Fibroblast of the aortic adventitia (primary cell): Measurements from ENCODE around the gene SLC22A12. TPM values are rescaled to one million over a fixed set of nuclear protein-coding genes. Genes with fewer than 3 reads are reported as not detected.

Experiments
- DNase-seq: peaks from one replicate; pipeline ENCODE4 v3.0.0-alpha.2; 2010; ENCODE audit warnings: low read depth
- H3K4me3 ChIP-seq: 2 replicates; pipeline ENCODE4 v1.5.1; 2011; ENCODE audit warnings: low read depth, mild to moderate bottlenecking, control low read depth, low read length, moderate library complexity
- total RNA-seq: library from RNA; depleted of rRNA; stranded (reverse); fragments of >200 nt; gene quantifications from 2 replicates; pipeline ENCODE4 v1.2.3, GENCODE V29; 2012; ENCODE audit warnings: low replicate concordance
- TF ChIP-seq, protein P1 (sequence below): IDR thresholded peaks from 2 replicates; pipeline ENCODE4 v1.5.1; 2011; ENCODE audit warnings: mild to moderate bottlenecking, low read length, control low read depth, inconsistent platforms; ENCODE audit not compliant: insufficient read depth

The SLC22A12 gene
- total RNA-seq = not detected in 2 replicates

DNA sequence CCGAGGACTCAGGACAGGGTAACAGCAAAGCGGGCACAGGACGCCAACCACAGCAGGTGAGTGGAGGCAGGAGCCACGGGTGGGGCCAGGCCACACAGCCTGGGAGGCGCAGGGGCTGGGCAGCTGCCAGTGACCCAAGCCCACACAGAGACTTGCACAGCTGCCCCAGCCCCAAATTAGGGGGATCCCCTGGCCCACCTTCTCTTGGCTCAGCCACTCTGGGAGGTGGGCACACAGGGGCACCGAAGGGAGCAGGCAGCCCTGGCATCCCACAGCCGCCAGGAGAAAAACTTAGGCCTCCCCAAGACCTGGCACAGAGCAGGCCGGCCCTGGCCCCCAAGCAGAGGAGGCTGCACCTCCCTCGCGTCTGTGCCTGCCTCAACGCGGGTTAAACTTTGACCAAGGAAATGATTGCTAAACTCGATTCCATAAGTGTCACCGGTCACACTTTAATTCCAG is at the start of gene SLC22A12:
TSS of gene SLC22A12 (plus strand) at position 458 of the 459 bp plus-strand sequence. CDS start 337 bp downstream, outside the sequence.
- H3K4me3 ChIP-seq = no peak within 1 kb of the TSS
- TF ChIP-seq, protein P1, sequence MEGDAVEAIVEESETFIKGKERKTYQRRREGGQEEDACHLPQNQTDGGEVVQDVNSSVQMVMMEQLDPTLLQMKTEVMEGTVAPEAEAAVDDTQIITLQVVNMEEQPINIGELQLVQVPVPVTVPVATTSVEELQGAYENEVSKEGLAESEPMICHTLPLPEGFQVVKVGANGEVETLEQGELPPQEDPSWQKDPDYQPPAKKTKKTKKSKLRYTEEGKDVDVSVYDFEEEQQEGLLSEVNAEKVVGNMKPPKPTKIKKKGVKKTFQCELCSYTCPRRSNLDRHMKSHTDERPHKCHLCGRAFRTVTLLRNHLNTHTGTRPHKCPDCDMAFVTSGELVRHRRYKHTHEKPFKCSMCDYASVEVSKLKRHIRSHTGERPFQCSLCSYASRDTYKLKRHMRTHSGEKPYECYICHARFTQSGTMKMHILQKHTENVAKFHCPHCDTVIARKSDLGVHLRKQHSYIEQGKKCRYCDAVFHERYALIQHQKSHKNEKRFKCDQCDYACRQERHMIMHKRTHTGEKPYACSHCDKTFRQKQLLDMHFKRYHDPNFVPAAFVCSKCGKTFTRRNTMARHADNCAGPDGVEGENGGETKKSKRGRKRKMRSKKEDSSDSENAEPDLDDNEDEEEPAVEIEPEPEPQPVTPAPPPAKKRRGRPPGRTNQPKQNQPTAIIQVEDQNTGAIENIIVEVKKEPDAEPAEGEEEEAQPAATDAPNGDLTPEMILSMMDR = no peak
- DNase-seq = no peak

DNA sequence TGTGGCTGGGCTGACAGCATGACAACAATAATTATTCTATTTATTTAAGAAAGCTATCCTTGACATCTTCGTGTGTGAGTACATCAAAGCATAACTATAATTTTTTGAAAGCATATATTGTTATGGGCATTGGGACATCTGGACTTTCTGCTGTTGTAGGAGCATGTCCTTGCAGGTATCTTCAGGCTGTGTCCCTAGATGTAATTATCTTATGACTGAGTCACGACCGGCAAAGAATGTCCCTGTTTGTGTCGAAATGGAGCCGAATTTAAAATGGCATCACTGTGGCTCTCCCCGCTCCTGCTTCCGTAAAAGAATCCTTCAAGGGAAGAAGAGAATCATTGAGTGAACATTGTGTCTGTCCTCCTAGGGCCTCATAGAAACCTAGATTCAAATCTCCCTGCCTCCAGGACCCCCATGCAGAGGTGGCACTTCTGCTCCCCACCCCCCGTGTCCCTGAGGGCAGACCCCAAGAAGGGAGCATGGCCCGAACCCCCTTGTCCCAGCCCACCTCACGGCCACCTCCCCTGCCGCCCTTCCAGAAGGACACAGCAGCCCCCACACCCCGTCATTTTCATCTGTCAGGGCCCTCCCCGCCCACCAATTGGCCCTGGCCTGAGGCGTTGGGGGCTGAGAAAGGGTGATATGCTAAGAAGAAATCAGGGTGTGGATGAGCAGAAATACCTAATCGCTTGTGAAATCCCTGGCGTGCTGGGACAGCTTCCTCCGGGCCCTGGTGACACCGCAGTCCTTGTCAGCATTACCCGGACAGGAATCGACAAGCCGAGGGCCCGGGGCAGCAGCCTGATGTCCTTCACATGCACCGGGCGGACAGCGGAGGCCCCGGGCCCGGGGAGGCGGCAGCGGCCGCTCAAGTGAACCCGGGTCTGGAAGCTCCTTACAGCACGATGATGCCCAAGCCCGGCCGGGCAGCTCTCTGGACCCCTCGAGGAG is 48.6 kb upstream of the SLC22A12 start:
- no peak for DNase-seq
- TF ChIP-seq, protein P1 = no peak

DNA sequence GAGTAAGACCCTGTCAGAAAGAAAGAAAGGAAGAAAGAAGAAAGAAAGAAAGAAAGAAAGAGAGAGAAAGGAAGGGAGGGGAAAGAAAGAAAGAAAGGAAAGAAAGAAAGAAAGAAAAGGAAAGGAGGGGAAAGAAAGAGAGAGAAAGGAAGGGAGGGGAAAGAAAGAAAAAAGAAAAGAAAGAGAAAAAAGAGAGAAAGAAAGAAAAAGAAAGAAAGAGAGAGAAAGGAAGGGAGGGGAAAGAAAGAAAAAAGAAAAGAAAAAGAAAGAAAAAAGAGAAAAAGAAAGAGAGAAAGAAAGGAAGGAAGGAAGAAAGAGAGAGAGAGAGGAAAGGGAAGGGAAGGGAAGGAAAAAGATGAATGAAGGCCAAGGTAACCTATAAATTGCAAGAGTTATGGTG is 47.2 kb upstream of the SLC22A12 start:
- no peak for DNase-seq
- no peak overlapping the region for H3K4me3 ChIP-seq
- TF ChIP-seq, protein P1 = no peak

More for the DNA sequence above, 48.6 kb upstream of the SLC22A12 start:
- no peak overlapping the region for H3K4me3 ChIP-seq

DNA sequence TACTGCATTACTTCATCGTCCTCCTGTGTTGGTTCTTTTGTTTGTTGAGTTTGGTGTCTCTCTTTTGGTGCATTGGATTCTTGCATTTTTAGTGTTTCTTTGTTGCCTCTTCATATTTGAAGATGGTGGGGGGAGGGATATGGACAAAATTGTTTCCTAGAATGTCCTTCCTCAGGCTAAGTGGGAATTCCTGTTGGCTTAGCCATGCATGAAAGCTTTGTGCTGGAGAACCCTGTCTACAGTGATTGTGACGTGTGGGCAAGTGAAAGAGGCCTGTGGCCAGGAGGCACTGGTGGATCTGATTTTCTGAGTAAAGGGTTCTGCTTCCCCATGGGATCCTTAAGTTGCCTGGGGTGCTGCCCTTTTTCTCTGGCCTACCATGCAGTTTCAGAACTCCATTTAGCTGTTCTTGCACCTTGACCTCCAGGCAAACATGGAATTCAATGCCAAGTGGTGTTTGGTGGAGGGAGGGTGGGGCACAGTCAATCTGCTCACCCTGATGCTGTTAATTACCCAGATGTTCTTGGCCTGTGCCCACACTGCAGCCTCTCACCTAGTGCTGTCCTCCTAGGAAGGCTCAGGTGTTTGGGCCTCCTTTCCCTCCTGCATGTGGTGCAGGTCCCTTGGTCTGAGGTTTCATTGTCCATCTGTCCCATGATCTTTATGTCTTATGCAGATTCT is 46.3 kb upstream of the SLC22A12 start:
- no peak for DNase-seq
- TF ChIP-seq, protein P1 = no peak
- no peak overlapping the region for H3K4me3 ChIP-seq

DNA sequence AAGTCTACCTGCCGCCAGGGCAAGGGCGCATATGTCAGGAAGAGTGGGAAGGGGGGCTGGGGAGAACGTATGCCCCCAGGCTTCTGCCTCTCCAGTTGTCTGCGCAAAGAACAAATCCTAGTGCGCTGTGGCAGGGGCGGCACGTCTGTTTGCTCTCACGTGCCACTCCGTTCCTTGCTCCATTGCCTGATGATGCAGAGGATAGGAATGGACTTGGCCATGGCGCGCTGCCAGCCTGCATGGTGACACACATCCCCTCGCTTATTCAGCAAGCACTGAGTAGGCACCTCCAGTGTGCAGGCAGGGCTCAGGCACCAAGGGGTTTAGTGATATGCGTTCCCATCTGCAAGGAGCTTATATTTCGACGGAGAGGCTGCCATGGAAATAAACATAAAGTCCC is 45.4 kb upstream of the SLC22A12 start:
- DNase-seq = peak; percentile 54
- TF ChIP-seq, protein P1 = no peak
- no peak overlapping the region for H3K4me3 ChIP-seq

DNA sequence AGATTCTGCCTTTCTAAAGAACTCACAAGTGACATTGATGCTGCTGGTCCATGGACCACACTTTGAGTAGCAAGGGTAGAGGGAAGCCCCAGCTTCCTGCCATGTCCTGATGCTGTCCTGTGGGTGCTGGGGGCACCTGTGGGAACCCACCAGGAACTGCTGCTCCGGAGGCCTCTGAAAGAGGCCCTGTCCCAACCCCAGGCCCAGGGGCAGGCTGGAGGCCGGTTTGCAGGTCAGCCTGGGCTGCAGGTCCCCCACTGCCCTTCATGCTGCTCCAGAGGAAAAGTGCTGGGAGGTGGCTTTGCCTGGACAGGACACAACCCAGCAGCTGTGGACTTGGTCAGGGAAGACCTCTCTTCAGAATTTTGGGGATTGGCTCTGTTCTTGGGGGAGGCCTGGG is 44.8 kb upstream of the SLC22A12 start:
- DNase-seq = no peak
- TF ChIP-seq, protein P1 = no peak
- no peak overlapping the region for H3K4me3 ChIP-seq
